Non-pigmented ciliary epithelial cell (primary cell): ENCODE data around the gene PAX6.

Source experiments
- DNase-seq: peaks from one replicate; pipeline ENCODE4 v3.0.0-alpha.2; 2010; ENCODE audit warnings: low read depth

Gene PAX6

DNA sequence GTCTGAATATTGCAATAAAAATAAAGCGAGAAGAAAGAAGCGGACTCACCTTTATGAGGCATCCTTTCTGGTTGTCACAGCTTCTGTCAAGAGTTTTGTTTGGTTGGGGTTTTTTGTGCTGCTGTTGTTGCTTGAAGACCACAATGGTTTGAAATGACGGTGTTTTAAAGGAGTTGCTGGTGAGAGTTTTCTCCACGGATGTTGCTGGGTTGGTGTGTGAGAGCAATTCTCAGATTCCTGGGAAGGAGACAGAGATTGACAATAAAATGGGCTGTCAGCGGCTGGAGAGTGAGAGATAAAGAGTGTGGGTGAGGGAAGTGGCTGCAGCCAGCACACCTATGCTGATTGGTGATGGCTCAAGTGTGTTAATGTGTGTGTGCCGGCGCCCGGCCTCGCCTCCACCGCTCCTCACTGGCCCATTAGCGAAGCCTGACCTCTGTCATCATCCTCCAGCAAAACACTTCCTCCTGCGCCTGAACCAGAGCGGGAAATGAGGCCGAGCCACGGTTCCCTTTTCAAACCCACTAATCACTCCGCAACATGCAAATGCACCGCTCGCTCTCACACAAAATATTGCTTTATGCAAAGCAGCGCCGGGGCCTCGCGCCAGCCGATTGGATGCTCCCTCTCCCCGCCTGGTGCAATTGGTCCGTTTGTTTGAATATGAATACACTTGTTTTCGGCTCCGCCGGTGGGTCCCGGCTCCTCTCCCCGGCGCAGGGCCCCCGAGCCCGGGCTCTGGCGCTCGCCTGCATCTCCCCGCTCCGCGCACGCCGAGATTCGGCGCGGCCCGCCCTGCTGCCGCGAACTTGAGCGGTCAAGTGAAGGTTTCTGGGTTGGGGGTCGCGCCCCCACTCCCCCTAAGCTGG, at the start of gene PAX6:
PAX6 (minus strand) TSS at position 544 of the 869 bp plus-strand sequence. CDS start 4,911 bp downstream, outside the sequence.
- peak; percentile 92 for DNase-seq

DNA sequence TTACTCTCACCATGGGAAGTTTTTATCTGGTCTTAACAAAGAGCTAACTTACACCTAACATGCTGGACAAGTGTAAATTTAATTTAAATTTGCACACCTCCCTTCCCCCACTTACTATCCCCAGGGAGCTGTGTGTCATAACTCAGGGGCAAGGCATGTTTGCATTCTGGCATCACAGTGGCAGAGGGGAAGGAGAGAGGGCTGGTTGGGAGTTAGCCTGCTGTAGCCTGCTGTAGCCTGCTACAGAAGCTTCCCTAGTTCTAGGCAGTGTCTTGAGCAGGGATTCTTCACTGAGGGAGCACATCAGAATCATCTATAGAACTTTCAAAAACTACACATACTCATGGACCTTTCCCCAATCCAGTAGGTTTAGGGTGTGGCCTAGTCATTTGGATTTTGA, 49.3 kb upstream of the PAX6 start:
- no peak for DNase-seq

DNA sequence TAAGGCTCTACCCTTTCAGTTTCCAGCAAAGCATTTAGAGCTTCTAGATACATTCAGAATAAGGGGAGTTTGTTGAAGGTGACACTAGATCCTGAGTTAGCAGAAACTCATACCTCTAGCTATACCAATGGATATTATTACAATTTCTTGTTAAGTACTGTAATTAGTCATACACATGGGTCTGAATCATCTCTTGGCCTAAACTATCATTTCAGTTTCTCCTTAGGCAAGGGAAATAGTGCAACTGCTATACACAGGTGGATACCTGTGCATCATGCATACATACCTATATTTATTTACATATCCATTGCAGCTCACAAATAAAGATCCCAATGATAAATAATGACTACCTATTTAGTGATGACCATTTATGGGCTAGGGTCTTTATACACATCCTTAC, 45.1 kb upstream of the PAX6 start:
- DNase-seq = no peak

DNA sequence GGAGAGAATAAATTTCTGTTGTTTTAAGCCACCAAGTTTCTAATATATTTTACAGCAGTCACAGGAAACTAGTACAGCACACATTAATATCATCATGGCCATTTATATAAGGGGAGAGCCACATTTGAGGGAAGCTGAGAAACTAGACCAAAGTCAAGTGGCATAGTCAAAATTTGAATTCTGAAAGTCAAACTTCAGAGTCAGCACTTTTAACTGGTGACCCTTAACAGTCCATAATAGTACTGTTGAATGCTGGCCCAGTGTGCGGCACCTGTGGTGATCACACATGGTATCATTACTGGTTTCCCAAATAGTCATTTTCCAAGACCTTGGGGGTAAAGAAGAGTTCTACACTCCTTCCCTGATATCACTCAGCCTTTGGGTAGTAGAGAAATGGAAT, 44.3 kb upstream of the PAX6 start:
- no peak for DNase-seq

DNA sequence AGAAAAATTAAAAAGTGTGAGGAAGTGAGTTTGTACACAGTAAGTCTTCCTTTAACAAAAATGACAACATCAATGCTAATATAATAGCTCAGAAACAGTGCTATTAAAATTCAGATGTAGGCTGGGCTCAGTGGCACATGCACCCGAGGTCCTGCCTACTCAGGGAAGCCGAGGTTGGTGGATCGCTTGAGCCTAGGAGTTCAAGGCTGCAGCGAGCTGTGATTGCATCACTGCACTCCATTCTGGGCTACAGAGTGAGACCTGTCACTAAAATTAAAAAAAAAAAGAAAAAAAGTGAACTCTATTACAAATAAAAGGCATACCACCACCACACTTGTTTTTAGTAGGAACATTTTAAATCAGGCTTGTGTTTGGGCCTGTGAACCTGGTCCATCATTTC, 39.2 kb upstream of the PAX6 start:
- no peak for DNase-seq

DNA sequence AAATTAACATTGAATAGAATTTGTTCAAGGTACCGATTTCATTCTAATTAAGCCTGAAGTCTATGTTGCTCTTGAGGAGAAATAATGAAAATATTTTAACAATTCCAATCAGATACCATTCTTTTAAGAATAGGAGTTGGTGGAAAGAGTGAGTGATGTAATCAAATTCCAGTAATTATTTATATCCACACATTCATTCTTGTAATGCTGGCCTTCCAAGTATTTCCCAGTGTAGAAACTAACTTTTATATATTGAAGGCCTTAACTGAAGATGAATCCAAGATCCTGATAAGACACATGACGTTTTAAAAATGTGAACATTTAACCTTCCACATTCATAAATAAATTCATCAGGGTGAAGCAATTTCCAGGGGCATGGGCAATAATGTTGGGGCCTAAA, 36.6 kb upstream of the PAX6 start:
- DNase-seq = no peak

DNA sequence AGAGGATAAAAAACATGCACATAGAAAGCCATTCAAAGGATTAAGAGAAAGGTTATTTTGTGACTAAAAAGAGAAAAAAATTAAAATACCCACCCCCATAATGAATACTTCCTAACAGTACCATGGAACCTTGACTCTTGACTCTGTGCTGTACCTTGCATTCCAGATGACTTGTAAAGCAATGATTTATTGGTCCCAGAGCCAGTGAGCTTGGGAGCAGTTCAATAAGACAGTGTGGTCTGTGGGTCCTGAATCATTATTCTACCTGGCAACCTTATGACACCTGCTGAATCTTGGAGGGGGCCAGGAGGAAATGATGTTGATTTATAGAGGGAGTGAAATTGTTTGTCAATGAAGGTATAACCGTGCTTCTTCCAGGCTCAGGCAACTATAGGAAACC, 34.2 kb upstream of the PAX6 start:
- DNase-seq = no peak

DNA sequence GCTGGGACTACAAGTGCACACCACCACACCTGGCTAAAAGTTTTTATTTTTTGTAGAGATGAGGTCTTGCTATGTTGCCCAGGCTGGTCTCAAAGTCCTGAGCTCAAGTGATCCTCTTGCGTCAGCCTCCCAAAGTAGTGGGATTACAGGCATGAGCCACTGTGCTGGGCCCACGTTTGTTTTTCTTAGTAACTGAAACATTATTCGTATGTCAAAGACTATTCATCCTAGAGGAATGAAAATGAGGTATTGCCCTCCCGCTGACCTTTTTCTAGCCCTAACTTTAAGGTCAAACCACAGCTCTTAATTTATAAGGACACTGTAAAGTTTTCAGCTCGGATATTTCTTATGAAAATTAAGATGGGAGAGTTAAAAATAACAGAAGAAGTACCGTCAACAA, 33.2 kb upstream of the PAX6 start:
- DNase-seq = peak; percentile 46

DNA sequence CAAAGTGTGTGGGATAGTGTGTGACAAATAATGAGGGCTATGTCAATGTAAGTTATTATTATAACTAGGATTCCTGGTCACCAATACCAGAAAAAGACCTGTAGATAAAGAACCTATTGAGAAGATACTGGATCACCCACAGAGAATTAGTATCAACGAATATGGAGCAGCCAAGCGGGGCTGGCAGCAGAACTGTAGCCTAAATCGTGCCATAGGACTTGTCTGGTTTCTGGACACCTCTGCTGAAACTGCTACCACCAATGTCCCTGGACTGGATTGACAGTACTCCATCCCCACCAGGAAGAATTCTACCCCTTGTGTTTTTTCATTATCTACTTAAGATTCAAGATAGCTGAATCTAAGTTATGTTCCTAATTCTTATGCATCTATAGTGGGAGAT, 30.3 kb upstream of the PAX6 start:
- DNase-seq = no peak

DNA sequence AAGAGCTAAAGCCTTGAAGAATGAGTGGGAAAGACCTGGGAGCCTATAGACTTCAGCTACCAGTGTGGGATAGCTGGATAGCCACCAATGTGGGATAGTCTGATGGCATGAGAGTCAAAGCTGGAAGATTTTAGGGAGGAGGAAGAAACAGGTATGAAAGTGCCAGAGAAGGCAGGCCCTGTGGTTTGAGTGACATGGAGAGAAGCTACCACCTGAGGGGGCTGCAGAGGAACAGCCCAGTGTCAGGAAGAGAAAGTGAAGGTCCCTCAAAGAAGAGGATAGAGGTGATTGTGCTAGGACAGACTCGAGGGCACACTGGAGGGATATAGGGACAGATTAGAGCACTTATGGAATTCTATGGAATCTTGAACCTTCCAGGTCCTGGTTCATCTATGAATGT, 23.1 kb upstream of the PAX6 start:
- no peak for DNase-seq

DNA sequence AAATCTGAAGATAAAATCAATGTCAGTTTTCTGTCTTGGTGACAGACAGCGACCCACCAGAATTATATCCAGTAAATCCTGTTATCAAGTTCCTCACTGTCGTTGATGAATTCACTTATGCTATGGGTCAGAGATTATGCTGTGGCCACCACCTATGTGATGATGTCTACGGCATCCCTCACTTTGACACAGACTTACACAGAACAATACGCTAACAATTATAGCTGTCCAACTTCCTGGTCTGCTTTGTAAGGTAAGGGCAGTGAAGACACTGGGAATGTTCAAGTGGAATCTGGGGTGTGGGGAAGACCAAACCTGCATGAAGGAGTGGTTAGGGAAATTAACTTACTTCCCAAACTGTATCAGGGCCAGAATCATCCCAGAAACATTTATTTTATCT, 19.3 kb upstream of the PAX6 start:
- no peak for DNase-seq

DNA sequence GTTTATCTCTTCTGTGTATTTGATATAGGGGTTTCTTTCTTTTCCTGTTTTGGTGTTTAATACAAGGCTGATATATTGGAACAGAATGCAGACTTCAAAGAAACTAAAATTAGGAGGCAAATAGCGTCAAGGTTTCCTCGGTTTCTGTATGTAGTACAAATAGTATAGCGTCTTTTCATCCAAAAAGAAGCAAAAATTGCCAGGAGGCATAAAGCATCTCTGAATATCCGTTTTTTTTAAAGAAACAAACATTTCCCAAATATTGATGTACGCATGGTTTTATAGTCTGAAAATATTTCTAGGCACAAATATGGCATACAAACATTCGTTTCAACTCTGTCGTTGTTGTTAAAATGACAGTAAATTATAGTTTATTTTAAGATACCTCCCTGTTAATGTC, 17.1 kb upstream of the PAX6 start:
- DNase-seq = no peak

DNA sequence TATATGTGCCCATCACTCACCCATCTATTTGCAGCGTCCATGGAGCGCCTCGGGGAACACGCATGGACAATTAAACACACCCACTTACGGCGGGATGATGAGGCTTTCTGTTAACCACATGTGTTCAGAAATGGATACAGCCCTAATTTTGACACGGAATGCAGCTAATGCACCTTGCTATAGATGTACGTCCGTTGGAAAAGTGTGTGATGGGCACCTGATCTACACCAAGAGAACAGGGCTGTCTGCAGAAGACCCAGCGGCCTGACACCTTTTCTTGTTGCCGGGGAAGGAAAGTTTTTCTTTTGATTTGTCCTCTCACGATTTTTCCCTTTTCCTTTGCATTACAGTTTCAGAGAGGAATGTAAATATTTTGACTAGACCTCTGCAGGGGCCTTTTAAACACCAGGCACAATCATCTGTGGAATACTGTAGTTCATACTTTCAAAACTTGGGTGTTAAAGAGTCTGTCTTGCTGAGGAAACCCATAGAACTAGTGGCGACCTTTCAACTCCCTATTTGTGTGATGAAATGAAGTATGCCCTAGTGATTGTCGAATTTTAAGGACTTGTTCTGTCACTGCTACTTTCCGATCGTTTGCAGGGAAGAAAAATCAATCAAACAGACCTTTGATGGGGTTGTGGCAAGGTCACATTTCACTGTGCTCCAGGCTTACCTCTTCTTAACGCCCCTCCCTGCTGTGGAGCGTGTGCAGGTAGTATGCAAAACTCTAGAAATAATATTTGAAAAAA, 16.5 kb upstream of the PAX6 start:
- DNase-seq = no peak

DNA sequence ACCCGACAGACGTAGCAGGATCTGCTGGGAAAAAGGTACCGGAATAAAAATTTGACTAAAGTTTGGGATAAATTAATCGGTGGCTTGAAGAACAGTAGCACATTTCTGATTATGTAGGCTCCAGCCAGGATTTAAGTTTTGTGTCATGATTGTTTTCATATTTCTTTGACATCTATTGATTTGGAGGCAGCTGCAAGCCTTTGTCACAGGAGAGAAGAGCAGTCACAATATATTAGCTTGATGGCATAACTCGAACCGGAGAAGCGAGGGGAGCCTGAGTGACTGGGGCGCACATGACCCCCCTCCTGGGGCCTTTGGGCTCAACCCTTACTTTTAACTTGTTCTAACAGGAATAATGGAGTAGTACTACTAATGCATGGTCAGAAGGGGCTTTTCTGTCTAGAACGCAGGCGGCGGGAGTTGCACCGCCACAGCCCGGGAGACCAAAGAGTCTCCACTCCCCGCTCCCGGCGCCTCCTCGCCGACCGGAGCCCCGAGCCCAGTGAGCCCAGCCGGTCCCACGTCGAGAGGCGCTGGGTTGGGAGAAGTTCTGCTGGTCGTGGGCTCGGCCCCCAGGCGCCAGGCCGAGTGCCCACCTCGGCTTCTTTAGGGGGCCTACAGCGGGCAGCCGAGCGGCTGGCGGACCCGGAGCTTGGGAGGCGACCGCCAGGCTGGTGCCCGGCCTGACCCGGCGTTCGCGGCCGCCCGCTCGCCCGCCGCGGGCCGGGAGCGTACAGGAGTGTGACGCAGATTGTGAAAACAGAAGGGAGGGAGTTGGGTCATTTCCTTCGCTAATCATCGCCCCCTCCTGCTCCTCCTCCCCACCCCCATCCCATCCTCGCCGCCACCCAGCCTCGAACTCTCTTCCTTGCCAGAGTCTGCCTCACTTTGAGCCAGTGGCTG, 15.7 kb upstream of the PAX6 start:
- no peak for DNase-seq

DNA sequence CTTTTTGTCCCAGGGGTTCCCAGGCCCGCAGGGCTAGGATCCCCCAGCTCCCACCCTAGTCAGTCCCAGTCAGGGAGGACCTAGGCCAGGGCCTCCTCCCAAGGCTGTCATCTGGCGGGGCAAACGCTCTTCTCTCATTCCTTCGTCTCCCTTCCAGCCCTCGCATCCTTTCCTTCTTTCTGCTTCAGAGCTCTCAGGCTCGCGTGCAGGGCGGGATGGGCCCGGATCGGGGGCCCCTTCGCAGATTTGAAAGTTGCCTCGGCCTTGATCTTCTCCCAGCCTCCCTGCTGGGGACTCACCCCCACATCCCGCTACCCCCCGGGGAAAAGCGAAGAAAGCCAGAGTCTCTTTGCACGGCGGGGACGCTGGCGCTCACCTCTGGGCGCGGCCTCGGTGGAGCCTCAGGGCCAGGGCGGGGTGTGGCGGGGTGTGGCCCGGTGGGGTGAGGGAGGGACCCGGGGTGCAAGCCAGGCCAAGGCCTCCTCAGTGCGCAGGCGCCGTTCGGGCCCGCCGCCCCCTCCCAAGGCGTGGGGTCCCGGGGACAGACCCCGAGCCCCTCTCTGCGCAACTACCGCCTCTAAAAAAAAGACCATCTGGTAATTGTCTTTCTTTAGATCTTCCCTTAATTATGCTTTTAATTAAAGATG, 14.8 kb upstream of the PAX6 start:
- no peak for DNase-seq

DNA sequence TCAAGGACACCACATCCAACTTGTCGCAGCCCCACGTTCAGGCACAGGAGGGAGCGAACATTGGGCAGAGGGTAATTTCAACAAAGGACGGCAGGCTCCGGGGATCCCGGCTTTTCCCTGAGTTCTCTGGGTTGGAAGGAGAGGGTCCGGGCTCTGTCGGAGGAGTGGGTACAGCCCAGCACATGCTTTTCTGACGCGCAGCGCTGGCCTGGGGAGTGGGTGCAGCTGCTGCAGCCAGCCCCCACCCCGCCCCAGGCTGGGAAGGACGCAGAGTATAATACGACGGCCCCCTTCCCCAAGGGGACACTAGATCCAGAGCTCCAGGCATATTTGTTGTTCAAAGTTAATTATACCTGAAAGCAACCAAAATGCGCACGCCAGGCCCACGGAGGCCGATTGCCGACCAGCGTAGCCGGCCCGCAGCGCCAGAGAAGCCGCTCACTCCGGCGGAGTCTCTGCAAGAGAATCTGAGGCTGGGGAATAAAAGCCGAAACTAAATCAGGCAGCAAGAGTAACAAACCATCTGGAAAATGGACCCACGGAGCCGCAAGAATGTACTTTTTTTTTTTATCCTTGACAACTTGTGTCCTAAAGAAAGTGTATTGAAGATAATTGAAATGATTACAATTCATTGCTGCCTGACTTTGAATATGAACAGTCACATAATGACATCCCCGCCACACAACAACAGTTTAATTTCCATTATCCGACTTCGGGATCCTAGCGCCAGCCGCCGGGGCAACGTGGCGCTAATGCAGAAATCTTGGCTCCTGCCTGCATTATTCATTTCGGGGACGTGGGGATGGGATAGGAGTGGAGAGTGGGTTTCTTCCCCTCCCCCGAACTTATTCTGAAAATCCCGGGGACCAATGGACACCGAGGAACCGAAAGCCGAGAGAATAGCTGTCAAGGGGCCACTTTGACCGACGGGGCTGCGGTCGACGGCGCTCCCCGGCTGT, 14.0 kb upstream of the PAX6 start:
- DNase-seq = no peak

DNA sequence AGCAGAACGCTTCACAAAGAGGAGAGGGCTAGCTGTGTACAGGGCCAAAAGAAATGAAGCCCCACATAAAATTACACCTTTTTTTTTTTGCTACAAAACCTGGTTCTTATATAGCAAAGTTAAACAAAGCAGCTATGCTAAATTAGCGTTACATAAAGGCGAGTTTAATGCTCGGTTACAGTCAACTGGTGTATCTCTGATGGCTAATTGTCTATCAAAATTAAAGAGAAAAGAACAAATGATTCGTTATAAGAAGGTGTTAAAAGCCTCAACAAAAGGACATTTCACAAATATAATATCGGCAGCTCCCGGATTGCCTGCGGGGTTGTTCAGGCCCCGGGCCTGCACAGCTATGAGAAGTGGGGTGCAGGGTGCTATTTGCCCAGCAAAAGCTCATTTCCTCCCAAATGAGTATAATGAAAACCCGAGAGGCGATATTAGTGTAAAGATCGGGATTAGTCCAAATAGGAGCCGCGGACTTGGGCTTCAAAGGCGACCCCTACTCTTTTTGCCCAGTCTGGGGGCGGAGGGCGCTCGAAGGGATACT, 13.3 kb upstream of the PAX6 start:
- DNase-seq = no peak

DNA sequence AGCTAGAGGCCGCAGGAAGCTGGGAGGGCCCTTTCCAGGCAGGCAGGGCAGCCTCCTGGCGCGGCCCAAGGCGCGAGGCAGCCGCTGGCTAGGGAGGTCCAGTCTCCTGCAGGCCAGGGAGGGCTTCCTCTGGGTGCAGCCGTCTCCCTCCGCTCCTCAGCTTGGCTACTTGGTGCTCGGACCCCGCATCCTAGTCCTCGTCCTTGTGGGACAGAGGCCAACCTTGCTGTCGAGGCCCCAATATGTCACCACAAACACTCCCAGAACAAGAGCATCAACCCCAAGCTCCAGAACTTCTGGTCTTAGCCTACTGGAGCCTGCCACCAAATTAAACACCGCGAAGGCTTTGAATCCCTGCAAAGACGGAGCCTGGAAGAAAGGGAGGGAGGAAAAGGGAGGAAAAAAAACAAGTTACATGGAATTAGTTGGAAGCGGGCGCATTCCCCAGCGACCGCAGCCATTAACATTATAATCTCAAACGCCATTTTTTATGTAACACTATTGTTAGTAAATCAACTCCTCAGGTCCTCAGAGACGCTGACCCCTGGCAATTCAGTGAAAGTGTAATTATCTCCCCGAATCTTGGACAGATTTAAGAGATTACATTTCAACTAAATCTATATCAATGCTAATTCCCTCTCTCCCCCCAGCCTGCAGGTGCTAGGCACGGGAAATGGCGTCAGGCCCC, 12.7 kb upstream of the PAX6 start:
- DNase-seq = no peak

DNA sequence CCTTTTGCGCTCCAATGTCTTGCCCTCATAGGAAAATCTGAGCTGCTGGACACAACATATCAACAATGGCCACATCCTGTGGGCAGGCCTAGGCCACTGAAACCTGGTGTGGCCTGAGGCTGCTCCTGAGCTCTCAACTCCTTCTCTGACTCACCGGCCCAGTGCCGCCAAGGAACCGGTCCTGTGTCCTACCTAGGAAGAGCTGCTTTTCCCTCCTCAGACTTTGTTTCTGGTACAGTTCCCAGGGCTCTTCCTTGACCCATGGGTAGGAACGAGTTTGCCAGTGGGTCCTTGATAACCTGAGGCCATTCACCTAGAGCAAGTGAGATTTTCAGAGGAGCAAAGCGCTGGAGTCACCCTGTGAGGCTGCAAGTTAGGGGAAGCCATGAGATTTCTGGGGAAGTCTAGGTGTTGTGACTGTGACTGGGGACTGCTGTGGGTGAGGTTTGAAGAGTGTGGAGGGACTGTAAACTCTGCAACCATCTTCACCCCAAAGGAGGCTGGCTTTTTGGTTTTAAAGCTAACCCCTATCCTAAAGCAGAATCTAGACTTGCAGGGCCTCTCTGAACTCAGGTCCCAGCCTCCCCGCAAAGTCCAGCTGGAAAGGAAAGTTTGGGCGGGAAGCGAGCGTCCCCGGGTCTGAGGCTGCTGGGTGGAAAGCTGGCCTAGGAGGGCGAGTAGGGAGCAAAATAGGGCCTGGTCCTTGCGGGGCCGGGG, 12.0 kb upstream of the PAX6 start:
- DNase-seq = no peak
